Measurements from ENCODE around the gene FBN1. TPM values are rescaled to one million over a fixed set of nuclear protein-coding genes. Genes with fewer than 3 reads are reported as not detected.

FBN1 gene
- total RNA-seq, 1 experiment from 2014 or later: 6.7 TPM

GRCh38 chr15:48501208-48501607 is 144.3 kb downstream of the FBN1 start:
- CTCF ChIA-PET: no interaction called here
- Histone ChIP-seq H3K9me2 (replicated peaks; ENCODE audit: low read length) (no peaks in the 10 kb centered on the region), H3F3A (ENCODE audit: low read length, unreplicated experiment) (no peaks in the 10 kb centered on the region), H3K4me3 (ENCODE audit: low read length) (no peak overlapping the region), H3K4me2 (ENCODE audit: low read length) (no peak overlapping the region), H3K4me1 (ENCODE audit: insufficient read depth, low read length) (no peaks in the 10 kb centered on the region), H3K79me2 (ENCODE audit: low read length) (no peaks in the 10 kb centered on the region), H3K9ac (ENCODE audit: low read length) (no peak overlapping the region), H3K9me3 (ENCODE audit: low read length) (no peaks in the 10 kb centered on the region), H3K36me3 (ENCODE audit: low read depth, low read length) (no peaks in the 10 kb centered on the region), H2AFZ (ENCODE audit: low read length) (no peak overlapping the region), H3K27ac (ENCODE audit: low read length) (no peak overlapping the region), H3K27me3 (ENCODE audit: low read length) (no peaks in the 10 kb centered on the region), H4K20me1 (ENCODE audit: low read length) (no peaks in the 10 kb centered on the region)
- ATAC-seq (no peak), DNase-seq (no peak)
- TF ChIP-seq CTCF (conservative IDR thresholded peaks at IDR 0.05; ENCODE audit: low read depth, low read length) (no peak), EZH2phosphoT487 (IDR thresholded peaks at IDR 0.05; ENCODE audit: borderline replicate concordance, low read length) (no peak), EZH2 (IDR thresholded peaks at IDR 0.05; ENCODE audit: low read length, unreplicated experiment) (no peak)
- BruUV-seq (replicated peaks): no TSS peak
- intact Hi-C loops (cut with micrococcal nuclease): no loop called here
- POLR2A ChIA-PET (ENCODE audit: unreplicated experiment): no interaction called here

GRCh38 chr15:48500595-48500994 is 144.9 kb downstream of the FBN1 start:
- TF ChIP-seq EZH2phosphoT487 (IDR thresholded peaks at IDR 0.05; ENCODE audit: borderline replicate concordance, low read length) (no peak), CTCF (conservative IDR thresholded peaks at IDR 0.05; ENCODE audit: low read depth, low read length) (no peak)
- POLR2A ChIA-PET (ENCODE audit: unreplicated experiment): no interaction called here
- BruUV-seq (replicated peaks): no TSS peak
- no peak overlapping the region for H2AFZ ChIP-seq (ENCODE audit: low read length)
- H3K27ac ChIP-seq (ENCODE audit: low read length): no peak overlapping the region
- H4K20me1 ChIP-seq (ENCODE audit: low read length): no peaks in the 10 kb centered on the region
- no peaks in the 10 kb centered on the region for H3K9me3 ChIP-seq (ENCODE audit: low read length)
- no peaks in the 10 kb centered on the region for H3K27me3 ChIP-seq (ENCODE audit: low read length)
- intact Hi-C loops (cut with micrococcal nuclease): no loop called here
- no peaks in the 10 kb centered on the region for H3K4me1 ChIP-seq (ENCODE audit: insufficient read depth, low read length)
- no peak overlapping the region for H3K4me3 ChIP-seq (ENCODE audit: low read length)
- CTCF ChIA-PET: no interaction called here
- no peak overlapping the region for H3K9ac ChIP-seq (ENCODE audit: low read length)
- no peak overlapping the region for H3K4me2 ChIP-seq (ENCODE audit: low read length)
- H3K79me2 ChIP-seq (ENCODE audit: low read length): no peaks in the 10 kb centered on the region
- H3K36me3 ChIP-seq (ENCODE audit: low read depth, low read length): no peaks in the 10 kb centered on the region
- H3K9me2 ChIP-seq (replicated peaks; ENCODE audit: low read length): no peaks in the 10 kb centered on the region
- ATAC-seq: no peak
- no peaks in the 10 kb centered on the region for H3F3A ChIP-seq (ENCODE audit: low read length, unreplicated experiment)
- DNase-seq: no peak

GRCh38 chr15:48499978-48500377 is 145.5 kb downstream of the FBN1 start:
- Histone ChIP-seq H3F3A (ENCODE audit: low read length, unreplicated experiment) (no peaks in the 10 kb centered on the region), H3K27ac (ENCODE audit: low read length) (no peak overlapping the region), H3K79me2 (ENCODE audit: low read length) (no peaks in the 10 kb centered on the region), H2AFZ (ENCODE audit: low read length) (no peak overlapping the region), H3K27me3 (ENCODE audit: low read length) (no peaks in the 10 kb centered on the region), H3K9me2 (replicated peaks; ENCODE audit: low read length) (no peaks in the 10 kb centered on the region), H3K36me3 (ENCODE audit: low read depth, low read length) (no peaks in the 10 kb centered on the region), H3K4me3 (ENCODE audit: low read length) (no peak overlapping the region), H3K4me1 (ENCODE audit: insufficient read depth, low read length) (no peaks in the 10 kb centered on the region), H3K9ac (ENCODE audit: low read length) (no peak overlapping the region), H3K9me3 (ENCODE audit: low read length) (no peaks in the 10 kb centered on the region), H4K20me1 (ENCODE audit: low read length) (no peaks in the 10 kb centered on the region), H3K4me2 (ENCODE audit: low read length) (no peak overlapping the region)
- CTCF ChIA-PET: no interaction called here
- ATAC-seq: no peak
- no TSS peak for BruUV-seq (replicated peaks)
- POLR2A ChIA-PET (ENCODE audit: unreplicated experiment): no interaction called here
- TF ChIP-seq CTCF (conservative IDR thresholded peaks at IDR 0.05; ENCODE audit: low read depth, low read length) (no peak), EZH2phosphoT487 (IDR thresholded peaks at IDR 0.05; ENCODE audit: borderline replicate concordance, low read length) (no peak), EZH2 (IDR thresholded peaks at IDR 0.05; ENCODE audit: low read length, unreplicated experiment) (no peak)
- intact Hi-C loops (cut with micrococcal nuclease): no loop called here
- DNase-seq: no peak
